Osteoblast (primary cell): Measurements from ENCODE around the gene TTLL7. TPM values are rescaled to one million over a fixed set of nuclear protein-coding genes. Genes with fewer than 3 reads are reported as not detected.

Experiments
- DNase-seq: peaks from one replicate; pipeline ENCODE4 v3.0.0; 2011; ENCODE audit warnings: low spot score, mixed read lengths; ENCODE audit not compliant: insufficient read length; ENCODE audit errors: missing footprints
- H2AFZ ChIP-seq: 2 replicates; pipeline ENCODE4 v1.6.0; 2011; ENCODE audit warnings: mild to moderate bottlenecking, low read length
- H3K27ac ChIP-seq: 2 replicates; pipeline ENCODE4 v1.5.1; 2011; ENCODE audit warnings: mild to moderate bottlenecking, low read depth, low read length, moderate library complexity
- H3K27me3 ChIP-seq: 2 replicates; pipeline ENCODE4 v1.6.0; 2012; ENCODE audit warnings: mild to moderate bottlenecking, control low read depth, inconsistent platforms, low read length, moderate library complexity; ENCODE audit not compliant: insufficient read depth
- H3K36me3 ChIP-seq: 2 replicates; pipeline ENCODE4 v1.5.1; 2011; ENCODE audit warnings: mild to moderate bottlenecking, low read length, control low read depth, moderate library complexity; ENCODE audit not compliant: insufficient read depth
- H3K4me1 ChIP-seq: 2 replicates; pipeline ENCODE4 v1.5.1; 2011; ENCODE audit warnings: mild to moderate bottlenecking, low read length, control low read depth, moderate library complexity; ENCODE audit not compliant: insufficient read depth
- H3K4me2 ChIP-seq: 2 replicates; pipeline ENCODE4 v1.6.0; 2011; ENCODE audit warnings: mild to moderate bottlenecking, low read length; ENCODE audit not compliant: insufficient read depth
- H3K4me3 ChIP-seq: fragments of 200-600 bp; sonication (generic); 3 replicates; pipeline ENCODE4 v1.5.1; 2012; ENCODE audit warnings: mild to moderate bottlenecking, low read length, inconsistent platforms; ENCODE audit not compliant: insufficient read depth
- H3K79me2 ChIP-seq: 2 replicates; pipeline ENCODE4 v1.6.0; 2012; ENCODE audit warnings: mild to moderate bottlenecking, low read length, control low read depth, inconsistent platforms; ENCODE audit not compliant: insufficient read depth
- H3K9me3 ChIP-seq: 2 replicates; pipeline ENCODE4 v1.5.1; 2011; ENCODE audit warnings: low read depth, low read length, control low read depth
- H4K20me1 ChIP-seq: 2 replicates; pipeline ENCODE4 v1.6.0; 2012; ENCODE audit warnings: mild to moderate bottlenecking, low read length, control low read depth; ENCODE audit not compliant: insufficient read depth
- total RNA-seq: library from RNA; depleted of rRNA; stranded (reverse); fragments of >200 nt; gene quantifications from 2 replicates; pipeline ENCODE4 v1.2.3, GENCODE V29; 2012
- TF ChIP-seq, protein P1 (sequence below): IDR thresholded peaks from 2 replicates; pipeline ENCODE4 v1.5.1; 2011; ENCODE audit warnings: mild to moderate bottlenecking, low read depth, low read length, moderate library complexity; ENCODE audit errors: extremely low read depth

Gene TTLL7
- total RNA-seq, 1 donor, result 13.8 TPM

DNA sequence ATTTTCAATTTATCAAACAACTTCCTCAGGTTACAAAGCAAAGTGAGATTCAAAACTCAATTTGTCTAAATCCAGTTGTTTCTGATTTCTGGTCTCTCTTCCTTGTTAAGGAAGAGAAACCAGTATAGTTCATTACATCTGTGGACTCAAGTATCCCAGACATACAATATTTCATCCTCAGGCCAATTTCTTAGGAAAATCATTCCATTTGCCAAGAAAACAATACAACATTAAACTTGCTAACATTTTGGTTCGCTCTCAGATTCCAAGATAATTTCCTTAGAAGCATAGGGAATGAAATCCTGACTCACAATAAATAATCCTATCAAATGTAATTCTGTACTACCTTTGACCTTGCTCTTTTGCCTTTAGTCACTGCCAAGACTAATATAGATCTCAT lies 11.2 kb upstream of the TTLL7 start:
- Histone ChIP-seq H2AFZ (no peak overlapping the region), H3K4me2 (no peak overlapping the region), H3K79me2 (no peaks in the 10 kb centered on the region), H3K27ac (no peak overlapping the region), H3K4me3 (no peak overlapping the region), H3K36me3 (no peaks in the 10 kb centered on the region), H3K9me3 (no peaks in the 10 kb centered on the region), H3K27me3 (no peaks in the 10 kb centered on the region), H4K20me1 (no peaks in the 10 kb centered on the region), H3K4me1 (no peaks in the 10 kb centered on the region)
- TF ChIP-seq, protein P1, sequence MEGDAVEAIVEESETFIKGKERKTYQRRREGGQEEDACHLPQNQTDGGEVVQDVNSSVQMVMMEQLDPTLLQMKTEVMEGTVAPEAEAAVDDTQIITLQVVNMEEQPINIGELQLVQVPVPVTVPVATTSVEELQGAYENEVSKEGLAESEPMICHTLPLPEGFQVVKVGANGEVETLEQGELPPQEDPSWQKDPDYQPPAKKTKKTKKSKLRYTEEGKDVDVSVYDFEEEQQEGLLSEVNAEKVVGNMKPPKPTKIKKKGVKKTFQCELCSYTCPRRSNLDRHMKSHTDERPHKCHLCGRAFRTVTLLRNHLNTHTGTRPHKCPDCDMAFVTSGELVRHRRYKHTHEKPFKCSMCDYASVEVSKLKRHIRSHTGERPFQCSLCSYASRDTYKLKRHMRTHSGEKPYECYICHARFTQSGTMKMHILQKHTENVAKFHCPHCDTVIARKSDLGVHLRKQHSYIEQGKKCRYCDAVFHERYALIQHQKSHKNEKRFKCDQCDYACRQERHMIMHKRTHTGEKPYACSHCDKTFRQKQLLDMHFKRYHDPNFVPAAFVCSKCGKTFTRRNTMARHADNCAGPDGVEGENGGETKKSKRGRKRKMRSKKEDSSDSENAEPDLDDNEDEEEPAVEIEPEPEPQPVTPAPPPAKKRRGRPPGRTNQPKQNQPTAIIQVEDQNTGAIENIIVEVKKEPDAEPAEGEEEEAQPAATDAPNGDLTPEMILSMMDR, result no peak
- no peak for DNase-seq

DNA sequence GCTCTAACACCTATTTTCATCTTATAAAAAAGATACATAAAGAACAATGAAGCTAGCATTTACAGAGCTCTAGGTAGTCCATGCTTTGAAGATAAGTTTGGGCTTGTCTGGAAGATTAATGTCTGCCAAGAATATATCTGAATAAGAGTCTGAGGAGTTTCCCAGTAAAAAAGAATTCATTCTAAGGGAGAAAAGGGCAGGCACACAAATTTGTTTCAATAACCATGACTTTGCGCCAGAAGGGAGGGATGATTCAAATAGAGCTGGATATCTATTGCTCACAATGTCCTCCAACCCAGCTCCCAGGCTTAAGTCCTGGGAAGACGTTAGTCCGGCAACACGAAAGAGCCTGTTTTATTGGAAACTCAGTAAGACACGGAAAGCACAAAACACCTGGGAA lies 9.7 kb upstream of the TTLL7 start:
- Histone ChIP-seq H3K9me3 (no peaks in the 10 kb centered on the region), H3K4me2 (no peak overlapping the region), H2AFZ (no peak overlapping the region), H3K36me3 (no peaks in the 10 kb centered on the region), H3K79me2 (no peaks in the 10 kb centered on the region), H3K27me3 (no peaks in the 10 kb centered on the region), H4K20me1 (no peaks in the 10 kb centered on the region), H3K27ac (no peak overlapping the region), H3K4me1 (no peaks in the 10 kb centered on the region), H3K4me3 (no peak overlapping the region)
- no peak for DNase-seq
- TF ChIP-seq, protein P1, result no peak

DNA sequence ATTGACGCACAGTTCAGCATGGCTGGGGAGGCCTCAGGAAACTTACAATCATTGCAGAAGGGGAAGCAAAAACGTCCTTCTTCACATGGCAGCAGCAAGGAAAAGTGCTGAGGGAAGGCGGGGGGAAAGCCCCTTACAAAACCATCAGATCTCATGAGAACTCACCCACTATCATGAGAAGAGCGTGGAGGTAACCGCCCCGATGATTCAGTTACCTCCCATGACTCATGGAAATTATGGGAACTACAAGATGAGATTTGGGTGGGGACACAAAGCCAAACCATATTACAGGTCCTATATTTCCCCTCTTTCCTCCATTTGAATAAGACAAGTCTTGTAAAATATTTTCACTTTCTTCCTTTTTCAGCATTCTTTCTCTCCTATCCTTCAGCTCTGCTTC lies 7.7 kb upstream of the TTLL7 start:
- Histone ChIP-seq H3K4me3 (no peak overlapping the region), H4K20me1 (no peaks in the 10 kb centered on the region), H3K27ac (no peak overlapping the region), H2AFZ (no peak overlapping the region), H3K4me2 (no peak overlapping the region), H3K4me1 (no peaks in the 10 kb centered on the region), H3K9me3 (no peaks in the 10 kb centered on the region), H3K27me3 (no peaks in the 10 kb centered on the region), H3K79me2 (no peaks in the 10 kb centered on the region), H3K36me3 (no peaks in the 10 kb centered on the region)
- DNase-seq, result no peak
- TF ChIP-seq, protein P1, result no peak

DNA sequence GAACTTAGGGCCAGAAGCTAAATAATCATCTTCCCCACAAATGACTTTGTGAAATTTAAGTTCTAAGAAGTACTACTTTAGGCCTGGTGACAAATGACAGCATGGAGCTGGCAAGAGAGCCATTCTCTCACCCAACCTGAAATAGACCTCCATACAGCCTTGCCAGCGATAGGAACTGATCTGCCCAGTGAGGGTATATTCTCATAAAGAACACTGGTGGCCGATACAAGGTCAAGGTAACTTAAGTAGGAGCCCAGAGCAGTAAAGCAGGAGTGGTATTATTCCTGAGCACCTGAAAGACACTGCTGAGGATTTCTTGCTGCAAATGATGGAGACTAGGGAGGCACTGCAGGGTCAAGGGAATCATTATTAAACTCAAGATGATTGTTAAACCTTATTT lies 2.6 kb upstream of the TTLL7 start:
- H3K4me2 ChIP-seq, result no peak overlapping the region
- TF ChIP-seq, protein P1, result no peak
- no peaks in the 10 kb centered on the region for H4K20me1 ChIP-seq
- H3K9me3 ChIP-seq, result no peaks in the 10 kb centered on the region
- DNase-seq, result no peak
- H3K4me3 ChIP-seq, result no peak overlapping the region
- H2AFZ ChIP-seq, result no peak overlapping the region
- H3K27me3 ChIP-seq, result no peaks in the 10 kb centered on the region
- H3K4me1 ChIP-seq, result peaks cover 5% of the 10 kb centered on the region
- H3K27ac ChIP-seq, result no peak overlapping the region
- H3K36me3 ChIP-seq, result no peaks in the 10 kb centered on the region
- no peaks in the 10 kb centered on the region for H3K79me2 ChIP-seq
